ENCODE results near the gene SHC3. TPM values are rescaled to one million over a fixed set of nuclear protein-coding genes. Genes with fewer than 3 reads are reported as not detected.

SHC3 gene
- total RNA-seq, 3 donors from 2014 or later (not counting 1 experiment from before 2014, with no cell fraction given): 0.02 to 0.09 (median 0.08) TPM

DNA sequence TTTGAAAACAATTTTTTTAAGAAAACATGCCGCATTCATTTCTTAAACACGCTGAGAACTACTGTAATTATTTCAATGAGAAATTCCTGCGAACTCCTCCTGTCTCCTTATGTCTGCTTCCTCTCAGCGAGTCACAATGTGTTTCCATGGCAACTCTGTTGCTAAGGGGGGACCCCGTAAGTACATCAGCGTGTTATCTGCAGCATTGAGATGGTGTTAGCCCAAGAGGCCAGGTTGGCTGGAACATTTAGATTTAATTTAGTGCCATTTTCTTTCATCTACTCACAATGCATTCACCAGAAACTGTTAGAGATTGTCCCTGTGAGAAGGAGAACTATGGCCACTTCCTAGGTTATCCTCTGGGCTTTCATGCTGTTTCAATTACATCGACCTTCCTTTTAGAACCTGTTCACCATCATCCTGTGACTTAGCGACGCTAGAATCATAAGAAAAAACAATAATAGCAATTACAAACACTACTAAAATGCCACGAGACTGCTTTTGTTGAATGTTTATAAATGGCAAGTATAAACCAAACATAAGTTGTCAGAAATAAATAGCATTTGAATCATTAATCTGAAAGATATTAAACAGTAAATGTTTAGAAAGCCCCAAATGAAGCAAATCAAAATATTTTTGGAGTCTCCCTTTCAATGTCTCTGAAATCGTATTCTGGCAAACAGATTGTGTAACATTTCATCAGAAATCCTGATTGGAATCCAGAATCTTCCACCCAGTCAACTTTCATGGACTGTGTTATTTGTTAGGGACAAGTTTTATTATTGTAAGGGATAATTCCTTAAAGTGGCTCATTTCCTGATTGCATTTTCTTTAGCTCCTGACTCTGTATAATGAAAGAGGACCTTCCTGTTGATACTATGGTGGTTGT lies 39.7 kb upstream of the SHC3 start:
- H3K9me3 Mint-ChIP-seq: no peaks in the 10 kb centered on the region
- H3K27me3 ChIP-seq (ENCODE audit: control insufficient read depth, insufficient read depth, low read length): no peaks in the 10 kb centered on the region
- no peaks in the 10 kb centered on the region for H3K4me1 ChIP-seq (ENCODE audit: control insufficient read depth, insufficient read depth, low read length)
- H3K27ac Mint-ChIP-seq: no peak overlapping the region
- intact Hi-C loops (cut with micrococcal nuclease): no loop called here
- TF ChIP-seq, protein P1, sequence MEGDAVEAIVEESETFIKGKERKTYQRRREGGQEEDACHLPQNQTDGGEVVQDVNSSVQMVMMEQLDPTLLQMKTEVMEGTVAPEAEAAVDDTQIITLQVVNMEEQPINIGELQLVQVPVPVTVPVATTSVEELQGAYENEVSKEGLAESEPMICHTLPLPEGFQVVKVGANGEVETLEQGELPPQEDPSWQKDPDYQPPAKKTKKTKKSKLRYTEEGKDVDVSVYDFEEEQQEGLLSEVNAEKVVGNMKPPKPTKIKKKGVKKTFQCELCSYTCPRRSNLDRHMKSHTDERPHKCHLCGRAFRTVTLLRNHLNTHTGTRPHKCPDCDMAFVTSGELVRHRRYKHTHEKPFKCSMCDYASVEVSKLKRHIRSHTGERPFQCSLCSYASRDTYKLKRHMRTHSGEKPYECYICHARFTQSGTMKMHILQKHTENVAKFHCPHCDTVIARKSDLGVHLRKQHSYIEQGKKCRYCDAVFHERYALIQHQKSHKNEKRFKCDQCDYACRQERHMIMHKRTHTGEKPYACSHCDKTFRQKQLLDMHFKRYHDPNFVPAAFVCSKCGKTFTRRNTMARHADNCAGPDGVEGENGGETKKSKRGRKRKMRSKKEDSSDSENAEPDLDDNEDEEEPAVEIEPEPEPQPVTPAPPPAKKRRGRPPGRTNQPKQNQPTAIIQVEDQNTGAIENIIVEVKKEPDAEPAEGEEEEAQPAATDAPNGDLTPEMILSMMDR (IDR thresholded peaks at IDR 0.05): no peak
- no peak overlapping the region for H3K27ac ChIP-seq (ENCODE audit: low read length)
- H3K4me1 Mint-ChIP-seq: no peaks in the 10 kb centered on the region
- no peak overlapping the region for H3K4me3 ChIP-seq (ENCODE audit: low read length)
- H3K36me3 Mint-ChIP-seq: no peaks in the 10 kb centered on the region
- H3K36me3 ChIP-seq (ENCODE audit: control insufficient read depth, insufficient read depth, low read length): no peaks in the 10 kb centered on the region
- no peak overlapping the region for H3K4me3 Mint-ChIP-seq
- peaks cover 12 to 13% of the 10 kb centered on the region in 2 donors for H3K27me3 Mint-ChIP-seq (ENCODE audit: low read depth in 2 of 2)
- 61% methylated on average over 7 of the region's 11 CpGs for WGBS (ENCODE audit: insufficient coverage)
- no peak for DNase-seq
- H3K9me3 ChIP-seq (ENCODE audit: control insufficient read depth, insufficient read depth, low read length): no peaks in the 10 kb centered on the region
- ATAC-seq: no peak

GRCh38 chr9:89215342-89215741 lies 36.7 kb upstream of the SHC3 start:
- Mint-ChIP-seq H3K27ac (no peak overlapping the region), H3K4me1 (no peaks in the 10 kb centered on the region), H3K36me3 (no peaks in the 10 kb centered on the region), H3K27me3 (ENCODE audit: low read depth in 2 of 2) (peaks cover 6 to 12% of the 10 kb centered on the region in 2 donors), H3K4me3 (no peak overlapping the region), H3K9me3 (no peaks in the 10 kb centered on the region)
- Histone ChIP-seq H3K27me3 (ENCODE audit: control insufficient read depth, insufficient read depth, low read length) (no peaks in the 10 kb centered on the region), H3K9me3 (ENCODE audit: control insufficient read depth, insufficient read depth, low read length) (no peaks in the 10 kb centered on the region), H3K36me3 (ENCODE audit: control insufficient read depth, insufficient read depth, low read length) (no peaks in the 10 kb centered on the region), H3K27ac (ENCODE audit: low read length) (no peak overlapping the region), H3K4me3 (ENCODE audit: low read length) (no peak overlapping the region), H3K4me1 (ENCODE audit: control insufficient read depth, insufficient read depth, low read length) (no peaks in the 10 kb centered on the region)
- WGBS (ENCODE audit: insufficient coverage): 72% methylated on average over 3 of the region's 3 CpGs
- DNase-seq (no peak), ATAC-seq (no peak)
- TF ChIP-seq, protein P1 (IDR thresholded peaks at IDR 0.05): no peak
- intact Hi-C loops (cut with micrococcal nuclease): no loop called here

DNA sequence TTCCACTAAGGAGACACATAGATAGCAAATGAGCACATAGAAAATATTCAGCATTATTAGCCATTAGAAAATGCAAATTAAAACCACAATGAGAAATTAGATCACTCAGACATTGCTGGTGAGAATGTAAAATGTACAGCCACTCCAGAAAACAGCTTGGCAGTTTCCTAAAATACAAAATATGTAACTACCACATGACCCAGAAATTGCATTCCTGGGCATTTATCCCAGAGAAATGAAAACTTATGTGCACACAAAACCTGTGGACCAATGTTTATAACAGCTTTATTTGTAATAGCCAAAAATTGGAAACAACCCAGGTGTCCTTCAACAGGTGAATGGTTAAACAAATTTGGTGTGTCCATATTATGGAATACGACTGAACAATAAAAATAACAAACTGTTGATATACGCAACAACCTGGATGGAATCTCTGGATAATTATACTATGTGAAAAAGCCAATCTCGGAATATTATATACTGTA lies 34.8 kb upstream of the SHC3 start:
- Mint-ChIP-seq H3K9me3 (no peaks in the 10 kb centered on the region), H3K4me1 (no peaks in the 10 kb centered on the region), H3K36me3 (no peaks in the 10 kb centered on the region), H3K27me3 (ENCODE audit: low read depth in 2 of 2) (peaks cover 6 to 9% of the 10 kb centered on the region in 2 donors), H3K27ac (no peak overlapping the region), H3K4me3 (no peak overlapping the region)
- H3K27me3 ChIP-seq (ENCODE audit: control insufficient read depth, insufficient read depth, low read length): no peaks in the 10 kb centered on the region
- H3K9me3 ChIP-seq (ENCODE audit: control insufficient read depth, insufficient read depth, low read length): no peaks in the 10 kb centered on the region
- H3K4me1 ChIP-seq (ENCODE audit: control insufficient read depth, insufficient read depth, low read length): no peaks in the 10 kb centered on the region
- DNase-seq (no peak), ATAC-seq (no peak)
- TF ChIP-seq, protein P1 (IDR thresholded peaks at IDR 0.05): no peak
- H3K36me3 ChIP-seq (ENCODE audit: control insufficient read depth, insufficient read depth, low read length): no peaks in the 10 kb centered on the region
- WGBS (ENCODE audit: insufficient coverage): 90% methylated on average over 3 of the region's 3 CpGs
- intact Hi-C loops (cut with micrococcal nuclease): no loop called here
- no peak overlapping the region for H3K4me3 ChIP-seq (ENCODE audit: low read length)
- no peak overlapping the region for H3K27ac ChIP-seq (ENCODE audit: low read length)

Measured in natural killer cell (primary cell).